Measurements from ENCODE around the gene RALGAPA2.

The RALGAPA2 gene

DNA sequence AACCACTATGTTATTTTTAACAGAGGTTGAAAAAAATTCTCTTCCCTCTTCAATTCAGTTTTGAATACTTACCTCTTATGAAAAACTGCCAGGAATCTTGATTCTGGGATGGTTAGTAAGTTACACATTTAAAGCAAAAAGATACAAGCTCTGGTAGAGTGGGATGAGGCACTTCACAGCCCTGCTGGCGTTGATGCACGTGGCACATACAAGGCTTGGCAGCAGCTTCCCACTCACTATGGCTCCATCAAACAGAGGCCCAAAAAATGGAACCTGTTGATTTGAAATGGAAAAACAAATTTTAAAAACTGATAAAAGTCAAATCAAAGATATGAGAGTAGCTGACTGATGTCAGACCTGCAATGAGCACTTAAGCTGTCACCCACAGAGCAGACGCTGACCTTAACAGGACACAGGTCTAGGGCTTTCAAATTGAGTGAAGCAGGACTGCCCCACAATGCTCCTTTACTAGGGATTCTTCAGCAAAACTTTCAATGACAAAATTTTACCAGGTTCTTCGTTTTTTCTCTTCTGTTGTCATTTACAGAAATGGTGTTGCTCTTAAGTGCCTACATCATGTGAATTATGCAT, 239.7 kb downstream of the RALGAPA2 start:
- TF ChIP-seq CTCF (IDR thresholded peaks at IDR 0.05; ENCODE audit: low read depth, low read length): no peak
- DNase-seq (ENCODE audit: low read depth in 2 of 2): no peak
- H3K4me3 ChIP-seq (replicated peaks in 1 of 2; ENCODE audit: low read depth in 2 of 2, low read length in 2 of 2): no peak overlapping the region

DNA sequence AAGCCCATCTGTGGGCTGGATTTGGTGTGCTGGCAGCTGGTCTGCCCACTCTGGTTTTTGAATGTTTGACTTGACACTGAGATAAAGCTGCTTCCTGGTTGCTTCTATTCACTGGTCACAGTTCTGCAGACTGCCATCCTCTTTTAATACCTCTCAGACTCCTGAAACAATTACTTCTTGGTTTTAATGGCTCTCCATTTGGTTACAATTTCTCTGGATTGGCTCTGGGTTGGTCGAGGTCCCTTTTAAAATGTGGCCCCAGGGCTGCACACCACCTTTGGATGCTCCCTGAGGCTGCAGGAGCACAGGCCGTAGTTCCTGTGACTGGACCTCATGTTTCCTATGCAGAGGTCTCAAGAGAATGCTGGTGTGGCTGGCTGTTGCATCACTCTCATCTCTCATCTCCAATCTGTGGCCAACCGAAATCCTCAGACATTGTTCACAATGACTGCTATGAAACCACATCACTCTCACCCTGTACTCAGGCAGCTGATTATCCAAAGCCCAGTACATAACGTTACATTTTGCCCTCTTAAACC, 246.0 kb downstream of the RALGAPA2 start:
- DNase-seq (ENCODE audit: low read depth in 2 of 2): peak; percentile 80 to 95
- no peak for TF ChIP-seq CTCF (IDR thresholded peaks at IDR 0.05; ENCODE audit: low read depth, low read length)
- H3K4me3 ChIP-seq (replicated peaks in 1 of 2; ENCODE audit: low read depth in 2 of 2, low read length in 2 of 2): no peak overlapping the region

DNA sequence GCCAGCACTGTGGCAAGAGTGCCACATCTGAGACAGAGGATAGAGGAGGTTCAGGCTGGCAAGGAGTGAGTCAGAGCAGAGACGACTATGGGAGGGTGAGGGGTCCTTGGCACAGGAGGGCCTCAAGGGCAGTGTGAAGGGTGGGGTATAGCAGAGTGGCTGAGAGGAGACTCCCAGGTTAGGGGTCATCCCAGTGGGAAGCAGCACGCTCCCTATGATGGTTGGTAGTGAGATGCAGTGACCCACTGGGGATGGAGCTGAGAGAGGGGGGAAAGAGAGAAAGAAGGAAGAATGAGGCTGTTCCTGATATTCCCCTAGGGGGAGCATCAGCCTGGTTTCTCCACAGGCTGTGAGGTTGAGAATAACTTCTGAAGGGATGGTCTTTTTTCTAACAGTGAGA, 247.2 kb downstream of the RALGAPA2 start:
- peak; percentile 52 for TF ChIP-seq CTCF (IDR thresholded peaks at IDR 0.05; ENCODE audit: low read depth, low read length)
- DNase-seq (ENCODE audit: low read depth in 2 of 2): peak in 1 of 2 donors; percentile 25
- no peak overlapping the region for H3K4me3 ChIP-seq (replicated peaks in 1 of 2; ENCODE audit: low read depth in 2 of 2, low read length in 2 of 2)

DNA sequence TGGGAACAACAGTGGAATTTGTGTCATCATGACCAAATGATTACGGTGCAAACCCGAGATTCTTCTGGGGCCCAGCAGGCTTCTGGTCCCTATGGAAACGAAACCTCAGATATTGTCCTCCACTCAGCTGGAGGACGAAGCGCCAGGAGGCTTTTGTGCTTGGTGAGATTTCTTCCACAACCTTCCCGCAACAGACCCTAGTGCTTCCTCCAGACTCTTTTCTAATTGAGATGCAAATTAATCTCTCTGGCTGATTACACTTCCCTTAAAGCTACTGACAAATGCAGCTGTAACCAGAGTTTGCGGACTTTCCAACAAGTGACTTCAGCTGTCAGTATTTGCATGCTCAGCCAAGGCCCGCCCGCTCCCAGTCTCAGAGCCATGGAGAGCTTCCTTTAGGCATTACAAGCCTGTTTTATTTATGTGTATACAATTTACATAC, 248.5 kb downstream of the RALGAPA2 start:
- H3K4me3 ChIP-seq (replicated peaks in 1 of 2; ENCODE audit: low read depth in 2 of 2, low read length in 2 of 2): no peak overlapping the region
- TF ChIP-seq CTCF (IDR thresholded peaks at IDR 0.05; ENCODE audit: low read depth, low read length): no peak
- peak; percentile 28 to 47 for DNase-seq (ENCODE audit: low read depth in 2 of 2)

- no peak for TF ChIP-seq CTCF (IDR thresholded peaks at IDR 0.05; ENCODE audit: low read depth, low read length)
- DNase-seq (ENCODE audit: low read depth in 2 of 2): no peak
- H3K4me3 ChIP-seq (replicated peaks in 1 of 2; ENCODE audit: low read depth in 2 of 2, low read length in 2 of 2): no peak overlapping the region
These were observed 250.3 kb downstream of the RALGAPA2 start for GRCh38 chr20:20462185-20462584.

- DNase-seq (ENCODE audit: low read depth in 2 of 2): no peak
- no peak for TF ChIP-seq CTCF (IDR thresholded peaks at IDR 0.05; ENCODE audit: low read depth, low read length)
- H3K4me3 ChIP-seq (replicated peaks in 1 of 2; ENCODE audit: low read depth in 2 of 2, low read length in 2 of 2): no peak overlapping the region
These were observed 250.9 kb downstream of the RALGAPA2 start for GRCh38 chr20:20461551-20461950.

- no peak overlapping the region for H3K4me3 ChIP-seq (replicated peaks in 1 of 2; ENCODE audit: low read depth in 2 of 2, low read length in 2 of 2)
- no peak for TF ChIP-seq CTCF (IDR thresholded peaks at IDR 0.05; ENCODE audit: low read depth, low read length)
- peak in 1 of 2 donors; percentile 28 for DNase-seq (ENCODE audit: low read depth in 2 of 2)
These were observed 252.7 kb downstream of the RALGAPA2 start for GRCh38 chr20:20459726-20460125.

All from cardiac fibroblast (primary cell).